Hepatic stellate cell (primary cell): ENCODE results near the gene CERS6.

Source experiments
- DNase-seq: peaks from one replicate; pipeline ENCODE4 v3.0.0; 2011; ENCODE audit warnings: low spot score

The CERS6 gene

DNA sequence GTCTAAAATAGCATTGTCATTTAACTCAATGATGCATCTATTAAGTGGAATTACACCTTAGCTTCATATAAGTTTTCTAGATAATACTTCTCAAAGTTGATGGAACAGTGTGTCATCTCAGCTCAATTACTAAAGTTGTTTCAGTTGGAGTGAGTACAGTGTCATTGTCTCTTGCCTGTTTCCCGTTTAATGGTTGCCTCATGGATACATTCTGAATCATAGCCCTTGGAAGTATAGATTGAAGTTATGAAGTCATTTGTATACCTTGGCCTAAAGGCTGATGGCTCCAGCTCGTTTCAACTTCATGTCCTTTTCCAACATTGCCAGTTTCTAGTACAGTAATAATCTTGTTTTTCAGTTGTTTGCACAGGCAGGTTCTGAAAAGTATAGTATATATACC, 215.9 kb downstream of the CERS6 start:
- no peak for DNase-seq

DNA sequence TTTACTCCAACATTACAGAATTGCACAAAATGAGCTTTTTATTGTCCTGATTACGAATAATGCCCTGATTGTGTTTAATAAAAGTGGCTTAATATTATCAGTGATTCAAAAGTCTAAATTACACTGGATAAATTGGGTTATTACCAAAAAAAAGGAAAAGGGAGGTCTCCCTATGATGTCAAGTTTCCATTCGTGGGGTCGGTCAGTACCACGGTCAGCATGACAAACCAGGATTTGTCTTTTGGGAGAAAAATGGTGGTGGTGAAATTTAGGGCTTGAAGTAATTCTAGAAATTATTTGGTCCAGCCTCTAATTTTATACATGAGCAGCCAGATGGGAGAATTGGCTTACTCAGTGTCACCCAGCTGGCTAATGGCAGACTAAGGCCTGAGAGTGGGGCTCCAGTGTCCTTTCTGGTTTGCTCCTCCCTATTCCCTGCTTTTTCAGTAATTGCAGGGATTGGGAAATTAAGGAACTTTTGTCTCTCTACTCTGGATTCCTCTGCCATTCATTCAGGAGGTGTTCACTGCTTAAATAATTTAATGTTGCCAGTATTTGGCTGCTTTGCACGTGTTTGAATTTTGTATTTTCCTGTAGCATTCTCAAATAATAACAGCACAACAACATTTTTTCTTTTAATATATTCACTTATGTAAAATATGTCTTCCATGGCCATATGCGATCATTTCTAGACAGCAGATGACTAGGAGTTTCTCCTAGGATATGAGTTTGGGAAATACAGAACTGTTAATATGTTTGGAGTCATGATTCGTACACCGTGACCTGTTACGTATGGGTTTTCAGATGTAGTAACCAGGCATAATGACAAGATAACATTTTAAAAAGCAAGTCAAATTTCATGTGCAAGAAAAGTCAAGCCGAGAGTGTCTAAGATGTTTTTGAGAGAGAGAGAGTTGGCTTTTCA, 217.5 kb downstream of the CERS6 start:
- no peak for DNase-seq

DNA sequence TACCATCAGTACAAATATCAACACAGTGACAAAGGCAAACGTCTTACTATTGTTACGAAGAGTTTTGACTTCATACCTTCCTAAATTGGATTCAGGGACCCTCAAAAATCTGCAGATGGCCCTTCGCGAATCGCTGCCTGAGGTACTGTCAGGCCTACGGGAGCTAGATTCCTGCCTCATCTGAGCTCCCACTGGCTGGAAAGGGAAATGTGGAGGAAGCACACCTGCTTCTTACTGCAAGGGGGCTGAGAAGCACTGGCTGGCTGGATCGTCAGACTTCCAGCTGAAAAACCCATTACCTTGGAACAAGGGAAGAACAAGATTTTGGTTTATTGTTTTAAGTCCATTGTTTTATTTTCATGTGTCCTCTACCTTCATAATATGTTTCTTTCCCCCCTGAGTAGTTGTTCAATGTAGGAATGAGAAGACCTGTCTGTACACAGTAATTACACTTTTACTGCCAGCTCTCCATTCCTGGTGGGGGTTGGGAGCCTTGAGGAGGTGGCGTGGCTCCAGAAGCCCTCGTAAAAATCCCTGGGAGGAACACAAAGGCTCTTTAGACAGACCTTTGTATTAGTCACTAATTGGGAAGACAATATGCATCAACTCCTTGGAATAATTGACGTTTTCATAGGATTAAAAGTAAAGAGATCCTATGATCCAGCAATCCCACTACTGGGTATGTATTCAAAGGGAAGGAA, 222.2 kb downstream of the CERS6 start:
- no peak for DNase-seq

DNA sequence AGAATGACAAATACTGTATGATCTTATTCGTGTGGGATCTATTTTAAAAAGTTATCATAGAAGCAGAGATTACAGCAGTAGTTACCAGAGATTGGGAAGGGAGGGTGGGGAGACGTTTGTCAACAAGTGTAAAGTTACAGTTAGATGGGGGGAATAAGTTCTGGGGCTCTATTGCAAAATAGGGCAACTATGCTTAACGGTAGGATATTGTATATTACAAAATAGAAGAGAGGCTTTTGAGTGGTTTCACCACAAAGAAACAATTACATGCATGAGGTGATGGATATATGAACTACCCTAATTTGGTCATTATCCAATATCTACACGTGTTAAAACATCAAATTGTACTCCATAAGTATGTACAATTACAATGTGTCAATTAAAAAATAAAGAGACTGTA, 223.0 kb downstream of the CERS6 start:
- DNase-seq = no peak

DNA sequence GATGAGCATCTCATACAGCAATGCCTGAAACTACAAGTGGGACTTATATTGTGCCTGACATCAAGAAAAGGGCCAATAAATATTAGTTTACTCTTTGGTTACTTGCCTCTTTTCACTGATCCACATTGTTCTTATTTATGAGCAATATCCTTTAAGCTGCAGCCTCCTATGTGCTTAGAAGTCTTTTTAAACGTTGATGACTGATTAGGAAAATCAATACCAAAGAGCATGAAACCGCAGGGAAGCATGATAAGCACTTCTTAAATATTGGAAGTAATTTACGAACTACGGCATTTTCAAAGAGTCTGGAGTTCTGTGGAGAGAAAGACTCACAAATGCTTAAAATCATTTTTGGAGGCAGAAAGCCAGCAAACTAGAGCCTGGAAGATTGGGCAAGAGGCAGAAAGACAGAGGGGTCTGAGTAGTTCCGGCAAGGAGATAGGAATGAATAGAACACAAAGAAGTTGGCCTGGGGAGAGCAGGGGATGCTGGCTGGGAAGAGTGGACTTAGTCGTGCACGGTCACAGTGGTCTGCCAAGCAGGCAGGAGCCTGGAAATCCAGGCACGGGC, 223.8 kb downstream of the CERS6 start:
- DNase-seq = no peak

DNA sequence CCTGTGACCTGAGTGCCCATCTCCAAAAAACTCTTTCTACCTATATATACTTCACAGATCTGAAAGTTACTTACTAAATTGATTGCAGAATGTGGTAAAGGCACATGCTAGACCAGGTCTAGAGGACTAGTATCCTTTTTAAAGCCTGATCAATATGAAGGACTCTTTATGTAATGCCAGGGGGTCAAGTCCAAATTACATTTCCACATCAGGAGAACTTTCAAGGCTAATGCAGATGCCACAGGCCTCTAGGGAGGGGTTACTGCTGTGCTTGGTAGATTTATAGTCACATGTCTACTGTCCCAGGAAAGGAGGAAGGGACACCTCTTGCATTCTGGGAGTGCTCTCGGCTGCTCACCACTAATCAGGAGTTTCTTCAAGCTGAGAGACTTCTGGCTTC, 227.9 kb downstream of the CERS6 start:
- no peak for DNase-seq

DNA sequence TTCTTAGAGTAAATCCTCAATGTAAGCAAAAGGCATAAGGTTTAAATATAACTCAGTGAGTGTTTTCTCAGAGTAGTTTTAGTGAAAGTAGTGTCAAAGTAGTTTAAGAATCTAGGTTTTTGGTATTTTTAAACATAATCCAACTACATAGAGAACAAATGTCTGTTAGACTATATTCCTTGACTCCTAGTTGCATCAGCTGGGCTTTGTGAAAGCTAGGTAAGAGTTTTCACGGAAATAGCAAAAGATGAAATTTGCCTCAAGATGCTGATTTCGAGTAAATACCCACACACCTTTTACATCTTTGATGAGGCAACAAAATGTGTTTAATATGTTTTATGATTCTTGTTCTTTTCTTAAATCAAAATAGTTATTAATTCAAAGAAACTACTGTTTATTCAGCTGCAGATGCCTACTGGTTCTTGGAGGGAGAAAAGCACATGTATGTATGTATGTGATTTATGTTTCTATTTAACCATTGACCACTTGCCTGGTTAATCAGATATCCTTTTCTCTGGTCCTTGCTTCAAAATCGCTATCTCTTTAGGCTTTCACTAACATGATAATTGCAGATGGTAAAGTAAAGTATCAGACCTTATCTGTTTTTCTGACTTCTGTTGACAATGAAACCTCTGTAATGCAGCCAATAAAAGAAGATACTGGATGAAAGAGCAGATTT, 229.0 kb downstream of the CERS6 start:
- no peak for DNase-seq

DNA sequence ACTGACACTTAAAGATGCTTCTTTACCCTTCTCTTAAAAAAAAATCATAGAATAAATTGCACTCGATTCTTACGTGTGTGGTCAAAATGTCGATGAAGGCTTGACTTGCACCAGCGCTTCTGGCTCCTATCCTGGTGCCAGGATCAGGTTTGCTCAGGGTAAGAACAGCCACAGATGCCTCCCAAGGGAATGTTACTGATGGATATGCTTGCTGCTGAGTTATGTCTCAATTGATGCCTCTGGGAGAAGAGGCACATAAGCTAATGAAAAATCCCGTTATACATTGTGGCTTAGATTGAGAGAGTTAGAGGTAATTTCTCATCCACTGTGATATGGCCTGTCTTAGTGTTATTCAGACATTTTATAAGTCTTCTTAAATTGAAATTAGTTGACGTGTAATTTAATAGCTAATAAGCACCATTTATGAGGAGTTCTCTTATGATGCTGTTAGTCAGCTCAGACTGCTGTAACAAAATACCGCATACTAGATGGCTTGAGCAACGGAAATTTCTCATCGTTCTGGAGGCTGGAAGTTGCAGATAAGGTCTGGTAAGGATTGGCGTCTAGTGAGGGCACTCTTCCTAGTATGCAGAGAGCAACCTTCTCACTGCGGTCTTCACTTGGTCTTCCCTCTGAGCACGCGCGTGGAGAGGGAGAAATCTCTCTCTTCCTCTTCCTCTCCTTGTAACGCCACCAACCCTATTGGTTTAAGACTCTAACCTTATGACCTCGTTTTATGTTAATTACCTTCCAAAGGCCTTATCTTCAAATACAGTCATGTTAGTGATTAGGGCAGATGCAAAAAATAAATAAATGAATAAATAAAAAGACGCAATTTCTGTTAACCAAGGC, 229.8 kb downstream of the CERS6 start:
- DNase-seq = no peak

DNA sequence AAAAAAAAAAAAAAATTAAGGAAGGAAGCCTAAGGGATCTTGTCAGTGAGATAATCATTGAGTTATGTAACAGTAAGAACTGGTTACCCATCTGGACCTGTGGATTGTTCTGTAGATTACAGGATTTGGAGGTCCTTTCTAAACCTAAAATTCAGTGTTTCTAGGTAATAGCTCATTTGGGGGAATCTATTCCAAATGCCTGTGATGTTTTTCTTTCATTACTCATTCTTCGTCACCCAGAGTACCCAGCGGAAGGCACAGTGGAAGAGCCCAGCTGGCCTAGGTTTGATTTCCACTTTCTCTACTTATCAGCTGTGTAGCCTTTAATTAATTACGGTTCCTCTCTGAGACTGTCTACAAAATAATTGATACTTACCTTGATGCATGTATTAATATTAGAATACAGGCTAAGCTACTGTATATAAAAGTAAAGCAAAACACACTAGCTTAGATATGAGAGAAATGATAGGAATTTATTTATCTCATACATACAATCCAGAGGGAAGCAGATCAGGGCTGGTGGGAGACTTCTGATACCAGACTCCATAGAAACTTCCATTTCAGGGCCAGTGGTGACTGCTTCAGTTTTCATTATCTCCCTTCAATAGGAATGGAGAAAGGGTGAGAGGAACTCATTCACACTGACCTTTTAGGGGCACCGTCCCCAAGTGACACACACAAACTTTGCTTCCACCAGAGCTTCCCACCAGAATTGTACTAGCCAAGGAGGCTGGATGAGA, 230.6 kb downstream of the CERS6 start:
- DNase-seq = peak; percentile 34

DNA sequence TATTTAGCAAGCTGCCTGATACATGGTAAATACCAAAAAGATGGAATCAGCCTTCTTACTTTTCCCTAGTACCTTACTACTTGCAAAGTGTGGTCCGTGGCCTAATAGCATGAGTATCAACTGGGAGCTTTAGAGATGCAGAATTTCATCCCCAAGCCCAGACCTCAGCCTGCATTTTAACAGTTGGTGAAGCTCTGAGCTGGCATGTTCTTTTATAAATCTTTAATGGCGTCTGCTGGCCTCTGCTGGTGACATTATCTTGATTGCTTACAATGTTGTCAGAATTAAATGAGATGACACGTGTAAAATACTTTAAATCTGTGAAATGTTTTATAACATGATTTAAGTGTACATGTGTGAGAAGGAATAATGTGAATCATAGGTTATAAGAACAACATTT, 231.2 kb downstream of the CERS6 start:
- no peak for DNase-seq

DNA sequence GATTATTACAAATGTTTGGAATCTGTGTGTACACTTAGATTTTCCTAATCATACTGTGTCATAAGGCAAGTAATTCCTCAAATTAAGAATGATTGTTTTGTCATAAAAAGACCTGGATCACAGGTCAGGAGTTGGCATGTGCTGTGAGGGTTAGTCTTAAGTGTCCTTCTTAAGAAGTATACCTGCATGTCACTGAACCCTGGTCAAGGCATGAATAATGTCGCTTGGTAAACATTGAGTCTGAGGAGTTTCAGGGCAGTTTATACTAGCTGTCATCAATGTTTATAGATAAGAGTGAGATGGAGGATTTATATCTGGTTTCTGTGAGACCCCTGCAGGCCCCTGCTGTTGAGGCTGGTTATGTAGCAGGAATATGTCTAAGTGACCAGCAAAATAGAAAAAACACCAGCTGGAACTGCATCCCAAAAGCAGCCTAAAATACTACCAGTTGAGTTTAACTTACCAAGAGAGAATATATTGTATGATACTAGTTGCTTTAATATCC, 234.4 kb downstream of the CERS6 start:
- no peak for DNase-seq

DNA sequence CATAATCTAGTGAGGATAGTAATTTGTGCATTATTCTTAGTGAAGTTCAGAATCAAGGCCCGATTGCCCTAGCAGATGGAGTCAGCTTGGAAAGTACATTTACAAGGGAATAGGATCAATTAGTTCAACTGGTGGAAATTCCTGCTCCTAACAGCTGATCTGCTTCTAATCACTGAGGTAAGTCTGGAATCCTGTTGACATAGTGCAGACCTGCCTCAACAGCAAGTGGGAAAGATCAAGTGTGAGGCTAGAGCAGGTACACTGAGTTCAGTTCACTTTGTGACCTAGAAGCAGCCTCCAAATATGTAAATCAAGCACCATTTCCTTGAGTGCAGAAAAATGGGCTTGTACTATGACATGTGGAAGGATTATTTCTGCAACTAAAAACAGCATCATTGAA, 235.1 kb downstream of the CERS6 start:
- no peak for DNase-seq

DNA sequence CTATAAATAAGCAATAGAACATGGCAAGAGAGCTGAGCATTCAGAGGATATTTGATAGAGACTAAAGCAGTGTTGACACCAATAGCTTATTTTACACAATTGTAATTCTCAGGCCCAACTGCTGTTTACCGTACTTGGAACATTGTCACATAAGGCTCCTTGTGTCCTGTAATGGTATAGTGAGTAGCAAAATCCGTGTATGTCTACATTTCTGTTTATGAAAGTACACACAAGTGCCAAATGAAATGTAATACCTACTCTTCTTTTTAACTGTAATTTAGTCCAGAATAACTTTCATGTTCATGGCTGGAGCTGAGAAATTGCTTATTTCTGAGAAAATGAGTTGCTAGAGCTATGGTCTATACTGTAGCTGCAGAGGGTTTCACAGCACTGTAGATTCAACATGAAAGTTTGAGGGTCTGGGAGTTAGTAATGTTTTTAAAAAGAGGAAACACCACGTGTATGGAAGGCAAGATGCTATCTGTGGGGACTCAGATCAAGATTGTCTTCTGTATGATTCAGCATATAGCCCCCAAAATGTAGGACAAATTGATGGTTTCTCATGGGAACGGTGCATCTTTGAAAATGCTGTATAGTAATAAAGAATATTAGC, 236.2 kb downstream of the CERS6 start:
- no peak for DNase-seq

DNA sequence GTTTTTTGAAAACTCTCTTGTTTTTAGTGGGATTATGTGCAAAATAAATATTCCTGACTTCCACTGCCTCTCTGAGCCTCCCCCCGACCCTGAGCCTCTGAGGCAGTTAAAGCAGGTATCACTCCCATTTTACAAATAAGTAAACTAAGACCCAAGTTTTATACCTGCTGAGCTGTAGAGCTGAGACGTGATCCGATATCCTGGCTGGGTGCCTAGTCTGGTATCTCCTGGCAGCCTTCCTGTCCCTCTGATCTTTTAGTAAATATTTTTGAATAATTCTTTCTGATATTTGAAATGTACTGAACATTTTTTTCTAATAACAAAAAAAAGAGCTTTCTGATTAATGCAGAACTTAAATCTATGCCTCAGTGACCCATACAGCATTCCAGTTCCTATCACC, 238.1 kb downstream of the CERS6 start:
- no peak for DNase-seq

DNA sequence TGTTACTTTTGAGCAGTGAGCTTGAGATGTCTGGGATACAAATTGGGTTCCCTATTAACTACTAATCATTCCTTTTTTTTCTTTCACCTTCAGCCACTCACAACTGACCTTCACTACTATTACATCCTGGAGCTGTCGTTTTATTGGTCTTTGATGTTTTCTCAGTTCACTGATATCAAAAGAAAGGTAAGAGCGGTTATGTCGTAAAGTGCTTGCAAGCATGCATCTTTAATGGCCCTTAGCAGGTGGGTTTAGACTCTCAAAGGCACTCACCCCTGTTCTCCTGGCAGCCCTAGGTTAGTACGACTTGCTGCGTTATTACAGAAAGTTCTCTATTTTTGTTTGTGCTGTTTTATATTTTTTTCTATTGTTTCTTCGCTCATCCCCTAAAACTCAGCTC, 238.8 kb downstream of the CERS6 start:
- no peak for DNase-seq

DNA sequence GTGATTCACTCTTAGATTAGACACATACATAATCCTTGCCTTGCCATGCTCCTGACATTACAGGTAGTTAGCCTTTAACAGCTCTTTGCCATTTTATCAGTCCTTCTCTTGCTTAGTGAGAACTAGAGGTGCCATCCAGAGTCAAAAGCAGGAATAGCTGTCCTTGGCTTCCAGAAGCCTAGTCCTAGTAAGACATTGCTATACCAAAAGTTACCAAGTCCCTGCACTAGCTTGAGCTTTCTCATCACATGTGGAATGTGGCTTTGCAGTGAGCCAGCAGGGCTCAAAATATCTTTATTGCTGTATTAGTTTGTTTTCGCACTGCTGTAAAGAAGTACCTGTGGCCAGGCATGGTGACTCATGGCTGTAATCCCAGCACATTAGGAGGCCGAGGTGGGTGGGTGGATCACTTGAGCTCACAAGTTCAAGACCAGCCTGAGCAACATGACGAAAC, 241.6 kb downstream of the CERS6 start:
- no peak for DNase-seq

DNA sequence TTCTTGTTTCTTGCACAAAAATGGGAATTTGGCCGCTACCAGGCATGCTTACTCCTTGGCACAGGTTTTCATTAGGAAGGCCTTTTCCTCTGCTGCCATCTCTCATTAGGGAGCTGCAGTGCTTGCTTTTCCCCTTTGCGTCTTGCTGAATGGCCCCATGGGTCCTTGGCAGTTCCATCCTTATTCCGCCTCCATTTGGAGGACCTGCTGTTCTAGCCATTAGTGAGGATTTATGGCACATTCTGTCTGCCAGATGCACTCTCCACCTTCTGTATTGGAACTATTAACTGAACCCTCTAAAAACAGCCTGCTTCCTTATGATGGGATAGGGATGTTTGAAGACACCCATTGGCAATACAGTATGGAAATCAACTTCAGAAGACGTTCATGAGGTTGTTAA, 242.9 kb downstream of the CERS6 start:
- no peak for DNase-seq

DNA sequence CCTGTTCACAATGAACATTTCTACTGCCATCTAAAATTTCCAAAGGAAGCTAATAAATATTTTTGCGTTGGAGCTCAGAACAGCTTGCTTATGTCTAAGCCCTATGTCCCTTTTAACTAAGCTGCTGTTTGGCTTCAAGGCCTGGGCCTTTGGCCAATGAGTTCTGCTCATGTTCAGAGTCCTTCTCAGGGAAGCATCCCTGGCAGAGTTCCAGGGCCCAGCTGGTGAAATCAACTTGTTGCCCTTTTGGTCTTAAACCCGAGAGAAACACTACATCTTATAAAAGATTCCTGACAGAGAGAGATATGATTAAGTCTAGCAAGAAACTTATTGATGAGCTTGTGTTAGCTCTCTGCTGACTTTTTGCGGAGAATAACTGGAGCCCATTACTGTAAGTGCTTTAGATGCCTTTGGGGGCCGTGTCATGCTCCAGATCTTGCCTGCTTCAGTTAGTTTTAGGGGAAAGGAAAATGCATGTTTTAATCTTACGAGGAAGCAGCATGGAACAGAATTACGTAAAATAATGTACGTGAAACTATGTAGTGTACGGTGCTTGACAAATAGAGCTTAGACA, 243.9 kb downstream of the CERS6 start:
- DNase-seq = peak; percentile 28

DNA sequence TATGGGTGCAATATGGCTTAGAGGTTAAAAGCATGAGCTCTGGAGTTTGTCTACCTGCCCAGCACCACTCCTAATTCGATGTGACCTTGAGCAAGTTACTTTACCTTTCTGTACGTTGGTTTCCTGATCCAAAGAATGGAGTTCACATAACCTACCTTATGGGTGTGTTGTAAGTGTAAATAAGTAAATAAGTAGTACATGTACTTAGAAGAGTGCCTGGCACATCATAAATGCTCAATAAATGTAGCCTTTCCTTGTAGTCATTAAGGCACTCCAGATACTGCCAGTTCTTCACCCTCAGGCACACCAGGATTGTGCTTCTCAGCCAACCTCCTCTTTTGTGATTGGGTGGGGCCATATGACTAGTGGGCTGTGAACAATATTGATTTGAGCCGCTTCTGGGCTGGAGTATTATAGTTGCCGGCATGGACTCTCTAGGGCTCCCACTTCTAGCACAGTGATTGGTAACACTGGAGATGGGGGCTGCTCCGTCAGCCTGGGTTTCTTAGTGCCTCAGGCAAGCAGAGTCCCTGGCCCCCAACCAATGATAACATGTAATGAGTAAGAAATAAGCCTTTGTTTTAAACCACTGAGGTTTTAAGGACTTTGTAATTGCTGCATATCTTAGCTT, 244.7 kb downstream of the CERS6 start:
- DNase-seq = no peak
